HG02759 (cell line): ENCODE data around the gene CYP26B1.
A peak's percentile ranks its signal among the peaks of the same experiment; 100 is the strongest.

ENCODE experiments used
- ATAC-seq: cut with Tn5 transposase; IDR thresholded peaks from one replicate; pipeline ENCODE4 v1.9.1; 2021; ENCODE audit warnings: mild to moderate bottlenecking, moderate library complexity; ENCODE audit not compliant: unreplicated experiment

Gene CYP26B1

GRCh38 chr2:72141881-72142451 is 5.7 kb downstream of the CYP26B1 start:
- no peak for ATAC-seq

GRCh38 chr2:72141032-72141645 is 6.5 kb downstream of the CYP26B1 start:
- ATAC-seq: no peak

- no peak for ATAC-seq
These were observed 7.1 kb downstream of the CYP26B1 start for GRCh38 chr2:72140621-72140960.

GRCh38 chr2:72139874-72140620 is 7.6 kb downstream of the CYP26B1 start:
- ATAC-seq: no peak

GRCh38 chr2:72139471-72139873 is 8.2 kb downstream of the CYP26B1 start:
- no peak for ATAC-seq

GRCh38 chr2:72138921-72139381 is 8.7 kb downstream of the CYP26B1 start:
- no peak for ATAC-seq

GRCh38 chr2:72138011-72138881 is 9.4 kb downstream of the CYP26B1 start:
- no peak for ATAC-seq

- ATAC-seq: peak; percentile 89
These were observed 10.1 kb downstream of the CYP26B1 start for GRCh38 chr2:72137498-72138010.

GRCh38 chr2:72136933-72137497 is 10.6 kb downstream of the CYP26B1 start:
- ATAC-seq: peak; percentile 23

- no peak for ATAC-seq
These were observed 11.3 kb downstream of the CYP26B1 start for GRCh38 chr2:72136331-72136730.

GRCh38 chr2:72135921-72136320 is 11.7 kb downstream of the CYP26B1 start:
- no peak for ATAC-seq

- no peak for ATAC-seq
These were observed 12.5 kb downstream of the CYP26B1 start for GRCh38 chr2:72134997-72135800.

GRCh38 chr2:72134408-72134996 is 13.2 kb downstream of the CYP26B1 start:
- no peak for ATAC-seq

GRCh38 chr2:72133721-72134407 is 13.8 kb downstream of the CYP26B1 start:
- ATAC-seq: no peak

GRCh38 chr2:72132981-72133720 is 14.5 kb downstream of the CYP26B1 start:
- no peak for ATAC-seq

- ATAC-seq: no peak
These were observed 15.5 kb downstream of the CYP26B1 start for GRCh38 chr2:72131916-72132841.

GRCh38 chr2:72131371-72131891 is 16.2 kb downstream of the CYP26B1 start:
- ATAC-seq: no peak
